Suprapubic skin (tissue), 3 donors: Measurements from ENCODE around the gene GRIK3.

ENCODE experiments used
- POLR2A ChIP-seq, 2 donors: fragments of 450-650 bp; IDR thresholded peaks; one replicate each; pipeline ENCODE4 v1.6.1; 2017; ENCODE audit warnings: antibody characterized with exemption in 2 of 2, mild to moderate bottlenecking in 2 of 2, moderate library complexity in 2 of 2
- TF ChIP-seq, protein P1 (sequence below), 2 donors: fragments of 200-600 bp in 1 of 2; fragments of 450-650 bp in 1 of 2; sonication (generic) in 1 of 2; IDR thresholded peaks; one replicate each; pipeline ENCODE4 v1.5.1; 2016 to 2019; ENCODE audit warnings: antibody characterized with exemption in 2 of 2, mild to moderate bottlenecking in 1 of 2, moderate library complexity in 1 of 2

DNA sequence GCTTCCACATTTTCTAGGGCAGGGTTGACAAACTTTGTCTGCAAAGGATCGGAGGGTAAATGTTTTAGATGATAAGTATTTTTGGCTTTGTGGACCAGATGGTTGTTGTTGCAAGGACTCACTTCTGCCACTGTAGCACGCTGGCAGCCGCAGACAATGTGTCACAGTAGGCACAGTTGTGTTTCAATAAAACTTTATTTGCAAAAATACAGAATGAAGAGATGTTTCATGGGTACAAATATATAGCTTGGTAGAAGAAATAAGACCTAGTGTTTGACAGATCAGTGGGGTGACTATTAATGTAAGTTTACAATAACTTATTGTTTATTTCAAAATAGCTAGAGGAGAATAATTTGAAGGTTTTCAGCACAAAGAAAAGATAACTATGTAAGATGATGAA is 127.8 kb downstream of the GRIK3 start:
- TF ChIP-seq, protein P1, sequence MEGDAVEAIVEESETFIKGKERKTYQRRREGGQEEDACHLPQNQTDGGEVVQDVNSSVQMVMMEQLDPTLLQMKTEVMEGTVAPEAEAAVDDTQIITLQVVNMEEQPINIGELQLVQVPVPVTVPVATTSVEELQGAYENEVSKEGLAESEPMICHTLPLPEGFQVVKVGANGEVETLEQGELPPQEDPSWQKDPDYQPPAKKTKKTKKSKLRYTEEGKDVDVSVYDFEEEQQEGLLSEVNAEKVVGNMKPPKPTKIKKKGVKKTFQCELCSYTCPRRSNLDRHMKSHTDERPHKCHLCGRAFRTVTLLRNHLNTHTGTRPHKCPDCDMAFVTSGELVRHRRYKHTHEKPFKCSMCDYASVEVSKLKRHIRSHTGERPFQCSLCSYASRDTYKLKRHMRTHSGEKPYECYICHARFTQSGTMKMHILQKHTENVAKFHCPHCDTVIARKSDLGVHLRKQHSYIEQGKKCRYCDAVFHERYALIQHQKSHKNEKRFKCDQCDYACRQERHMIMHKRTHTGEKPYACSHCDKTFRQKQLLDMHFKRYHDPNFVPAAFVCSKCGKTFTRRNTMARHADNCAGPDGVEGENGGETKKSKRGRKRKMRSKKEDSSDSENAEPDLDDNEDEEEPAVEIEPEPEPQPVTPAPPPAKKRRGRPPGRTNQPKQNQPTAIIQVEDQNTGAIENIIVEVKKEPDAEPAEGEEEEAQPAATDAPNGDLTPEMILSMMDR (IDR thresholded peaks at IDR 0.05) = no peak
- no peak for TF ChIP-seq POLR2A (IDR thresholded peaks at IDR 0.05)
